Regular cardiac myocyte (primary cell): ENCODE measurements around the gene OR2T33. TPM values are rescaled to one million over a fixed set of nuclear protein-coding genes. Genes with fewer than 3 reads are reported as not detected.

Source experiments
- total RNA-seq: library from RNA; depleted of rRNA; stranded (reverse); fragments of >200 nt; gene quantifications from 2 replicates; pipeline ENCODE4 v1.2.3, GENCODE V29; 2014

OR2T33 gene, protein sequence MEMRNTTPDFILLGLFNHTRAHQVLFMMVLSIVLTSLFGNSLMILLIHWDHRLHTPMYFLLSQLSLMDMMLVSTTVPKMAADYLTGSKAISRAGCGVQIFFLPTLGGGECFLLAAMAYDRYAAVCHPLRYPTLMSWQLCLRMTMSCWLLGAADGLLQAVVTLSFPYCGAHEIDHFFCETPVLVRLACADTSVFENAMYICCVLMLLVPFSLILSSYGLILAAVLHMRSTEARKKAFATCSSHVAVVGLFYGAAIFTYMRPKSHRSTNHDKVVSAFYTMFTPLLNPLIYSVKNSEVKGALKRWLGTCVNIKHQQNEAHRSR
- total RNA-seq = not detected in 2 replicates

DNA sequence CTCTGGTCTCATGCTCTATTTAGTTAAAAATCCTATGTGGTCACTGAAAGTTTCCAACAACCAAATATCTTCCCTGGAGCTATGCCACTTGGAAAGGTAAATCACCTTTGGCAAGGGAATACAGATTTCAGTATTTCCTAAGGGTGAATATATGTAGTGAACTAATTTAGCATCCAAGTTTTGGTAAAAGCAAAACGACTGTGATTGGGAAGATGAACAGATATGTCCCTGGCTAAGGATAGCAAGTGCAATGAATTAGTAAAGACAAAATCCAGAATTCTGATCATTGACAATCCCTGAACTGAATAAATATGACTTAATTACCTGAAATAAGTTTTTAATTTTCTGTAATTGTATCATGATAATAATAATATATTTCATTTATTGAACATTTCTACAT, at the start of gene OR2T33:
OR2T33 (minus strand) TSS at position 101 of the 400 bp plus-strand sequence. CDS start 4,162 bp downstream, outside the sequence.

DNA sequence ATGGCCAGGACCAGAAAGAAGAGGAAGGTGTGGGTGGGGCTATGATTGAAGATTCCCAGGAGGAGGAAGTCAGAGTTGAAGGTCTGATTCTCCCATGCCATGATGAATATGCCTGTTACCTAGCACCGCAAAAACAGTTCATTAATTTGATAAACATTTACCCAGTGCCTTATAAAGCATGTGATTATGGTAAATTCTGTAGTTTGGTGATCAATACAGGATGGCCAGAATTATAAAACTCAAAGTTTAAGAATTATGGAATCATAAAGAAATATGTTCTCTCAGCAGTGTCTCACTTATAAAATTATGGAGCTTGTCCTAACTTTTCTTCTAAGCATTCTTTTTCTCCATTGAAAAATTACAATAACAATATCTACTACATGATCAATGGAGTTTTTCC, 46.7 kb upstream of the OR2T33 start, which contains the start of gene OR2M7:
OR2M7 (minus strand) TSS at position 101 of the 400 bp plus-strand sequence; CDS start at position 101, 0 bp downstream.

DNA sequence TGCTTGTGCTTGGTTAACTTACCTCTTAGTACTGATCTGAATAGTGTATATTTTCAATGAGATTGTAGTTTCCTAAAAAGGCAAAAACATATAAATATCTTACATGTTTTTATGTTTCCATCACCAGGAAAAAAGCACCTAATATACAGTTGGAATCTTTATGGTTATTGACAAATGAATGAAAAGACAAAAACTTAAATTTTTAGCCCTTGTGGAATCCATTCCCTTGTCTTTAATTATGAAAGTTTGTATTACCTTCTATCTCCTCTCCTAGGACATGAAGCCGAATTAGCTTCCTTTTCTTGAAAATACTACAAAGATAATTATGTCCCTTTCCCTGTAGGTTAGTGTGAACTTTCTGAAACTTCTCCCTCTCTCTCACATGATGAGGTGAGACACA, 25.5 kb upstream of the OR2T33 start, which contains the start of gene OR2T12:
OR2T12 (minus strand) TSS at position 101 of the 400 bp plus-strand sequence. CDS start 7,846 bp downstream, outside the sequence.

DNA sequence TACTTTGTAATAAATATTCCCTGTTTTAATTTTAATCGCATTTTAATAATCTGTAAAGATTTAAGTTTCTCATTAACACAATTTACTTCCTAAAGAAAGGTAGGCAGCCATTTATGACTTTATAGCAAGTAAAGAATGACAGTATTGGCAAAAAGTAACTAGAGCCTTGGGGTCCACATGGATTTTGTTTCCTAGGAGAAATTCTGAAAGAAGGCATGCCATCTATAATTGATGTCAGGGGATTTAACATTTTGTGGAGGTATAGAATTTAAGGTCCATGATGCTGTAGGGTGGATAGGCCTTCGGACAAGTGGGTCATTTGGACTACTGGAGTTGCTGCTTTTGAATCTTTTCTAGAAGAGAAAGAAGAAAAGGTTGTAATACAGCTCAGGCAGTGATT, 46.7 kb downstream of the OR2T33 start, which contains the start of gene OR2M4:
OR2M4 (plus strand) TSS at position 301 of the 400 bp plus-strand sequence. CDS start 7,512 bp downstream, outside the sequence.

Other genes starting within 250 kb of the OR2T33 start
- gene OR2L2, start 247.9 kb downstream of the OR2T33 start, total RNA-seq = not detected in 2 replicates
- not detected in 2 replicates for gene OR2L3, start 231.1 kb downstream of the OR2T33 start, total RNA-seq
- gene OR2L13, start 182.8 kb downstream of the OR2T33 start, total RNA-seq = under 0.01 TPM in 1 of 2 replicates, not detected in the other
- not detected in 2 replicates for gene OR2M5, start 132.8 kb downstream of the OR2T33 start, total RNA-seq
- gene OR2M2, start 103.2 kb downstream of the OR2T33 start, total RNA-seq = not detected in 2 replicates
- gene OR2M3, start 80.7 kb downstream of the OR2T33 start, total RNA-seq = not detected in 2 replicates
- not detected in 2 replicates for gene OR2M4, start 46.6 kb downstream of the OR2T33 start, total RNA-seq
- not detected in 2 replicates for gene OR2T12, start 25.4 kb upstream of the OR2T33 start, total RNA-seq
- not detected in 2 replicates for gene OR2M7, start 46.6 kb upstream of the OR2T33 start, total RNA-seq
- gene OR14C36, start 70.8 kb upstream of the OR2T33 start, total RNA-seq = not detected in 2 replicates
- gene OR2T4, start 83.7 kb upstream of the OR2T33 start, total RNA-seq = not detected in 2 replicates
- gene OR2T6, start 97.8 kb upstream of the OR2T33 start, total RNA-seq = not detected in 2 replicates
- gene OR2T1, start 125.1 kb upstream of the OR2T33 start, total RNA-seq = not detected in 2 replicates
- gene OR2T2, start 167.7 kb upstream of the OR2T33 start, total RNA-seq = not detected in 2 replicates
- gene OR2T3, start 195.4 kb upstream of the OR2T33 start, total RNA-seq = not detected in 2 replicates
- not detected in 2 replicates for gene OR2T5, start 210.6 kb upstream of the OR2T33 start, total RNA-seq
- gene OR2G6, start 230.1 kb upstream of the OR2T33 start, total RNA-seq = not detected in 2 replicates